Activated naive CD4-positive, alpha-beta T cell treated with Interleukin-2 at 50 U/mL for 16 hours (primary cell): ENCODE measurements around the gene KLHDC8A.
A peak's percentile ranks its signal among the peaks of the same experiment; 100 is the strongest.

ENCODE experiments used
- DNase-seq: peaks from one replicate; pipeline ENCODE4 v3.0.0-alpha.2; 2020

The KLHDC8A gene

DNA sequence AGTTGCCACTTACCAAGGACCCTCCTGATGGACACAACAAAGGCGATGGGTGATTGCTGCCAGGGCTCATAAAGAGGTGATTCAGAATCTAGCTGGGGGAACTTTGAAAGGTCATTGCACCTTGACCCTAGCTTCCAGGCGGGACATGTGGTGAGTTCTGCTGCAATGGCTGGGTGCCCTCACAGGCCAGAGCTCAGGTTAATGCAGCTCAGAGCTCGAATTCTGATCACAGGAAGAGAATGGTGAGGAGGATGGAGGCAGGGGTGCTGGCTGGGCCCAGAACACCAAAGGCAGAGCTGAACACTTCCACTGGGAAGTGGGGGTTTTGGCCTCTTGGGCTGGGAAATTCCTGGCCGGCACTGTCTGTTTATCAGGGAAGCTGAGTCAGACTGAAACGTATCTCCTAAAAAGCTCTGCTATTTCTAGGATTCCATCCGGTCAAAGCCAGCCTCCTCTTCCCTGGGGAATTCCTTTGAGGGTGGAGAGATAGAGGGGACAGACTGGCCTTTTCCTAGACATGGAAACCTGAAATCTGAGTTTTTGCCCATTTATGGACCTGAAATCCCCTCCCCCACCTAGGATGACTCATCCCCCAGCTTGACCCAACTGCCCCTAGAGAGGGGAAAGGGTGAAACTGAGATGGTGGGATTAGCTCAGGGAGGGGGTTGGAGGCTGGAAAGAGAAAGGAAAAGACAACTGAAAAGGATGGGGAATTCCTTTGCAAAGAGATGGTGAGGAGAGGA, 62.4 kb downstream of the KLHDC8A start:
- DNase-seq, result no peak

DNA sequence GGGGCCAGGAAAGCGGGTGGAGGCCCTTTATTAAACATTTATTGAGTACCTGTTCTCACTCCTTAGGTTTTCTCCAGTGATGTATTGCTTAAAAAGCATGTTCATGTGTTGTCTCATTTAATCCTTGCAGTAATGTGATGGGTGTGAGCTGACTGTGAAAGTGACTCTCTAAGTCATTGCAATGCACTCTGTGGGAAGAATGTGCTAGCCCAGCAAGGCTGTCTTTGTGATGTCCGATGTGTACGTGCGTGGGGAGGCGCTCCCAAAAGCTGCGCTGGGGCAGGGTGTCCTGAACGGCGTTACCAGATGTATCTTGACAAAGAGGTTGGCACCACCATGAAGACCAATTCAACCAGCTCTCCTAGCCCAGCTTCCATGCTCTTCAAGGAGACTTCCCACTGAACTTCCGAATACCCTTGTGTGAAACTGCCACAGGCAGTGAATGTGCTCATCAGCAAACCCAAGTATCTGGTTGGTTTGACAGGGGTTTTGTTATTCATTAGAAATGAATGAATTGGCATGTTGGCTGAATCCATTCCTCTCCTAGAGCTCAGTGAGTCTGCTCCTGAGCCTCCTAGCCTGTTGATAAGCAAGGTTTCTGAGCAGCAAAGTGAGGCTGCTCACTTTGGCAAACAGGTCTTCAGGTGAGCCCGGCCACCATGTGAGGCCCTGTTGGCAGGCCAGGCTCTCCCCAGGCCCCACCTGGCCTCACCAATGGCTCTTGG, 63.2 kb downstream of the KLHDC8A start:
- no peak for DNase-seq

- DNase-seq, result no peak
Measured at GRCh38 chr1:205291596-205291995, 65.1 kb downstream of the KLHDC8A start.

DNA sequence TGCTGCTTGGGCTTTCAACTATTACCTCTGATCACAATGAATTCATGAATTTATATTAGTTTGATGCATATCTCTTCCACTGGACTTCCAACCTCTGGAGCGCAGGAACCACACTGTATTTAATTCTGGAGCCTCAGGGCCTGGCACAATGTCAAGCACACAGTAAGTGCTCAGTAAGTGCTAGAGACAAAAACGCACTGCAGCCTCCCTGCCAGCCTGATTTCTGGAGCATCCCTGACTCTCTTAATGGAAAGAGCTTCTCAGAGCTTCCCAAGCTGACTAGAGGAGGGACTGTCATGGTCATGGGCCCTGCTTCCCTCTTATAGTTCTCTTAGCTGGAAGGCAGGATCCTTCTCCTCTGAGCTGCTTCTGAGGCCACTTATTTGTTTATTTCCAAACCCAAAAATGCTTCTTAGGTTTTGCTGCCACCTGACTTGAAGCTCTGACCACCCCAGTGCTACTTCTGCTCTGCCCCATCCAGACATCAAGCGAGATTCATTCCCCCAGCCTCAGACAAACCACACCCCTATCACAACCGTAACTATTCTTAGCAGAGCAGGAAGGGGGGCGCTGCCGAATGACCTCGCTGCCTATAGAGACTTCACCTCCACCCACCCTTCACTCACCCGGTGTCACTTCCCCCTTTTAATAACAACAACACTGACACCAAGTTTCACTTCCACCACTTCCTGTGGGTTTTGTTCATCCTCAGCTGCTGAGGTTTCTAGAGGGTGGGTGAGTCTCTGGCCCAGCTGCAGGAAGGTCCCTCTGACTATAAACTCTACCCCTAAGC, 68.8 kb downstream of the KLHDC8A start:
- peak; percentile 78 for DNase-seq

DNA sequence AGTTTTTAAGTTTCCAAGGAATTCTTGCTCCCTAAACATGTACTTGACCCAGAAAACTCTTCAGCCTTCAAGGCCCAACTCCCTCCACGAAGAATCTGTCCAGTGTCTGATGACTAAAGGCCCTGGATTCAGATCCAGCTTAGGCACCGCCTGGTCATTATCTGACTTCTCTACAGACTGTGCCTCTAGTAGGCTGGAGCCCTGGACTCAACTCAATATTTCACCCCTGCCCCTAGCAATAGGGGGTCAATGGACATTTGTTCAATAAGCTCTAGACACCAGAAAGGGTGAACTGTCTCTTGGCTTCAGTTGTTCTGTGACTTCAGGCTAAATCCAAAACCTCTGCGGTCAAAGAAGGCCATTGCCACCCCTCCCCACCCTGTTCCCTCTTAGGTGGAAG, 69.6 kb downstream of the KLHDC8A start:
- DNase-seq, result no peak

DNA sequence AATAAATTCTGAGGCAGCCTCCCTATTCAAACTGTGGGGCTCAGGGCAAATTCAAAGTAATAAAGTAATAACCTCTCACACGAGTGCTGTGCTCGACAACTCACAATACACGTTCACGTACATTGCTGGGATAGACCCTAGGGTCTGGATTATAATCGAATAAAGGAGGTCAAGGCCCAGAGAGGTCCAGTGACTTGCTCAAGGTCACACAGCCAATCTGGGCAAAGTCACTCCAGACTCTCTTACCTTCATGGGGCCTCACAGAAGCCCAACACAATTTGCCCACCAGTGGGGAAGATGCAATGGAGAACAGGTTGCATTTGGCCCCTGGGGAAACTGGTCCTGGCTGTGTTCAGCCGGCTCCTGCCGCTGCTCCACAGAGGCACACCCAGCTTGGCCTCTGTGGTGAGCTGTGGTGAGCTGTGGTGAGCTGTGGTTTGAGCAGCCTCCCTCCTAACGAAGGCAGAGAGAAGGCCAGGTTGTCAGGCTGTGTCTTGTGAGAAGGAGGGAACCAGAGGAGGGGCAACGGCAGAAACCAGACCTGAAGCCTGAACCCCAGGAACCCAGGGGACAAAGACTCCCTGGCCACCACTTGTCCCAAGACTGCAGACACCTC, 70.3 kb downstream of the KLHDC8A start:
- peak; percentile 58 for DNase-seq
